Pulmonary artery endothelial cell (primary cell): Measurements from ENCODE around the gene SPAG16. TPM values are rescaled to one million over a fixed set of nuclear protein-coding genes. Genes with fewer than 3 reads are reported as not detected.

Experiments used
- DNase-seq: peaks from one replicate; pipeline ENCODE4 v3.0.0-alpha.2; 2011; ENCODE audit warnings: low read depth, low spot score
- total RNA-seq: library from RNA; depleted of rRNA; stranded (reverse); fragments of >200 nt; gene quantifications from 2 replicates; pipeline ENCODE4 v1.2.3, GENCODE V29; 2014

SPAG16 gene
- total RNA-seq = 8.7 and 11.2 TPM in 2 replicates

GRCh38 chr2:213284105-213285090 lies at the start of gene SPAG16:
TSS of gene SPAG16 (plus strand) at chr2:213284464.
- peak; percentile 83 for DNase-seq

DNA sequence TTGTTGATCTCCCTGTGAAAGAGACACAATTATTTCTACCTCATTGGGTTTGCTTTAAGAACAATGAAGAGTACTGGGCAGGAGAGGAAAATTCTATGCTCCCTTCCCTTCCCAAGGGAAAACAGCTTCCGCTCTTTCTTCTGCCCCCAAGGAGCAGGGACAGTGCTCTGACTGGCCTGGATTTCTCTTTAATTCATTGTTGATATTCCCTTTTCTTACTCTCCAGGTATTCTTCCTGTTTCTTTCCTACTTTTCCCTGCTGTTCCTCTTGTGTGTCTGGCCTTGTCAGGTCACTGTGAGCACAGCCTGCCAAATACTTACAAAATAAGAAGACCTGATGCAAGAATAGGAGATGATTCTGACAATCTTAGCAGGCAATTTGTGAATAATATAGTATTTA lies 49.6 kb upstream of the SPAG16 start:
- no peak for DNase-seq

DNA sequence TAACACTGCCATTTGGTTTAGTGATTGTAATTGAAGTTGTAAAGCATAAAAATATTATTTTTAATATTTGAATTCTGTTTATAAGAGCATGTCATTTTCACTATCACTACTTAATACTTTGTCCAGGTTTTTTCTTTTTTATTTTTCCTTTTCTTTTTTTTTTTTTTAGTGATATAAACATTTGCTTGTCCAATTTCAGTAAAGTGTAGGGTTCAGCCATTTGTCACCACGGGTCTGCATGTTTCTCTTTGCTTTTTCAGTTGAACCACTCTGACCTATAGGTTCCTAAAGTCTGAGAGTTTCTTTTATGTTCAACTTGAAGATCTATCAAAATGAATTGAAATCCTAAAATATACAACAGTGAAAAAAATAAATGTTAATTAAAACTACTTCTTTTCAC lies 48.5 kb upstream of the SPAG16 start:
- no peak for DNase-seq

- DNase-seq = no peak
Measured at GRCh38 chr2:213237251-213237650, 47.0 kb upstream of the SPAG16 start.

GRCh38 chr2:213237787-213238186 lies 46.5 kb upstream of the SPAG16 start:
- no peak for DNase-seq

GRCh38 chr2:213238753-213239495 lies 45.3 kb upstream of the SPAG16 start:
- DNase-seq = peak; percentile 26

- DNase-seq = no peak
Measured at GRCh38 chr2:213241817-213242216, 42.4 kb upstream of the SPAG16 start.

DNA sequence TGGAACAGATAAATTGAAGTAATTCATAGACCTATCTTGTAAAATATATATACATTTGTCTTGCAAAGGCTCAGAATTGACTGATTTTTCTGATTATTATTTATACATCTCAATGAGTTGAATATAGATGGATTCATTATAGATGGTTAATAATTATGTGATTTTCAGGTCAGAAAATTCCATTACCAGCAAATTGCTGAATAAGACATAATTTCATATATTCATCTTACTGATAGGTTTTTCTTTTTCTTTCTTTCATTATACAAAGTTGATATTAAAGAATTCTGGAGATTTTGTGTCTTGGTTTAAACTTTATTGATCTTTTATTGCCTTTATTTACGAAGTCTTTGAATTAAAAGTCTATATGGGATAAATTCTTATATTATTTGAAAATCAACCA lies 41.6 kb upstream of the SPAG16 start:
- no peak for DNase-seq

- no peak for DNase-seq
Measured at GRCh38 chr2:213243189-213244044, 40.8 kb upstream of the SPAG16 start.

GRCh38 chr2:213246497-213247281 lies 37.6 kb upstream of the SPAG16 start:
- peak; percentile 26 for DNase-seq

GRCh38 chr2:213247566-213247965 lies 36.7 kb upstream of the SPAG16 start:
- DNase-seq = no peak

DNA sequence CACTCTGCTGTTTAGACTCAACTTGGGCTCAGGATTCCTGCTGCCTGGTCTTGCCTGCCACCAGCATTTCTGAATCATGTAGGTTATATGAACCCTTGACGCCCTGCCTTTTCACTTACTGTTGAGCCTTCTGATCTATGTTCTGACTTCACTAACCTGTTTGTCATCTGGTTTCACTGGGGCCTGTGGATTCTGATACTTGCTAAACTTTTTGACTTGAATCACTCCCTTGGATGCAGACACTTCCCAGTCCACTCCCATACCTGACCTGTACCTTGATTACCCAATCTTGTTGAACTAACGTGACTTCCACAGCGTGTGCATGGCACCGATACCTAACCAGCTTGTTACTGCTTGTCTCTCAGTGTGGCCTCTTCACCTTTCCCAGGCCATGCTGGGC lies 35.6 kb upstream of the SPAG16 start:
- no peak for DNase-seq

- no peak for DNase-seq
Measured at GRCh38 chr2:213249502-213249901, 34.8 kb upstream of the SPAG16 start.

- DNase-seq = peak; percentile 29
Measured at GRCh38 chr2:213251618-213252017, 32.6 kb upstream of the SPAG16 start.

GRCh38 chr2:213252206-213252605 lies 32.1 kb upstream of the SPAG16 start:
- DNase-seq = no peak

- no peak for DNase-seq
Measured at GRCh38 chr2:213253162-213253561, 31.1 kb upstream of the SPAG16 start.

DNA sequence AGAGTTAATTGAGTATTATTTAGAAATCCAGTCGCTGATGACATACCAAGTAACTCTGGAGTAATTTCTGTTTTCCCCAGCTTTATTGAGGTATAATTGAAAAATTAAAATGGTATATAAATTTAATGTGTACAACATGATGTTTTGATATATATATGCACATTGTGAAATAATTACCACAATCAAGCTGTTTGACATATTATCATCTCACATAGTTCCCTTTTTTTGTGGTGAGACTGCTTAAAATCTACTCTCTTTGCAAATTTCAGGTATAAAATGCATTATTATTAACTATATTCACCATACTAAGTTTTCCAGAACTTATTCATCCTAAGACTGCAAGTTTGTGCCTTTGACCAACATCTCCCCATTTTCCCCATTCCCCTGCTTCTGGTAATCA lies 25.0 kb upstream of the SPAG16 start:
- no peak for DNase-seq

DNA sequence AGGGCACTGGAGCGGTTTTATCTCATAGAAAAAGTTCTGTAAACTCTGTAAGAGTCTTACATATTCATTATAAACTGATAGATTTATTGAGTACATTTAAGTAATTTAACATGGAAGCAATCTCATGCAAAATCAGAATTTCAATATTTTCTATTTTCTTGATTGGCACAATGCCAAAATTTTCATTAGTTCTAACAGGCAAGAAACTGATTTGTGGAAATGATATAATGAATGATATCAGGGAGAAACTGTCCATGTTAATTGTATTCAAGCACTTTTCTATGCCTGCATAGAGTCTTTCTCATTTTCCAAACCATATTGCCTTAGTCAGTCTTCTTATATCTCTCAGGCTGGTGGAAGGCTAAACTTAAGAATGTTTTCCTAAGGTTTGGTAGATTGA lies 23.0 kb upstream of the SPAG16 start:
- no peak for DNase-seq

- DNase-seq = no peak
Measured at GRCh38 chr2:213261715-213262114, 22.5 kb upstream of the SPAG16 start.

- no peak for DNase-seq
Measured at GRCh38 chr2:213265679-213266078, 18.6 kb upstream of the SPAG16 start.

DNA sequence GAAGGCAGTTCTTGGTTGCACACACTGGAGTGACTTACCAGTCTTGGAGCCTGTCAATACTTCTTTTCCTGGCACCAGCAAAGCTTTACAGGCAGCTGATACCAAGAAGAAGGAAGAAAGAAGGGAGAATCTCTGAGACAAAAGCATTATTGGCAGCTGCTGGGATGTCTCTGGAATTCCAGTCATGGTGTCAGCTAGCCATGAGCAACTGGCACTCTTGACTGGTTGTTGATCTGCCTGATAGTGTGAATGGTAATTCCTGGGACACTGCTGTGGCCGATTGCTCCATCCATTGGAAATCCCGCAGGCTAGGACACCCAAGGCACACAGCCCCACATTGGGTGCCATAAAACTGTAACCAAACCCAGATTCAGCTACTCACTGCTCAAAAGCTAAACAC lies 17.8 kb upstream of the SPAG16 start:
- no peak for DNase-seq
